HCT116 (cell line): Measurements from ENCODE around the gene ENDOD1. TPM values are rescaled to one million over a fixed set of nuclear protein-coding genes. Genes with fewer than 3 reads are reported as not detected.
A peak's percentile ranks its signal among the peaks of the same experiment; 100 is the strongest.

Source experiments
- ATAC-seq: fragments of 200-7000 bp; cut with Tn5 transposase; 2 replicates; pipeline ENCODE4 v1.9.1; 2020; ENCODE audit warnings: mild to moderate bottlenecking, moderate library complexity
- BruUV-seq: library from RNA; stranded (reverse); fragments of 400-500 nt; replicated peaks from 2 replicates; lab custom pipeline; 2021; lab: Mats Ljungman, UMichigan
- CTCF ChIA-PET: fragments of 300-600 bp; sonication (Branson Sonifier 250); formaldehyde crosslinking; loops from one replicate; lab custom pipeline; 2021; ENCODE audit warnings: antibody characterized with exemption; lab: Charles Lee
- POLR2A ChIA-PET: fragments of 300-600, 350-600 bp; sonication (Branson Sonifier 250); formaldehyde crosslinking; loops from one replicate; lab custom pipeline; 2021; ENCODE audit warnings: antibody characterized with exemption; lab: Charles Lee
- RAD21 ChIA-PET, 2 experiments: fragments of 300-600 bp; sonication (Branson Sonifier 250); formaldehyde crosslinking; loops; one replicate each; lab custom pipeline; 2023; ENCODE audit warnings: low total read pairs in 2 of 2; ENCODE audit not compliant: uncharacterized antibody in 2 of 2, unreplicated experiment in 2 of 2, low non-redundant PET in 1 of 2; lab: Charles Lee
- DNase-seq: peaks from one replicate; pipeline ENCODE4 v3.0.0-alpha.2; 2010; ENCODE audit warnings: low read depth, low spot score
- H2AFZ ChIP-seq: fragments of 200-600 bp; shearing (Covaris generic), sonication (generic); 2 replicates; pipeline ENCODE4 v1.6.1; 2017; ENCODE audit warnings: low read depth, mixed run types, mixed read lengths, antibody characterized with exemption, low read length; ENCODE audit not compliant: poor library complexity, severe bottlenecking
- H3K27ac ChIP-seq: 2 replicates; pipeline ENCODE4 v1.5.1; 2012; ENCODE audit warnings: low read depth, low read length
- H3K27me3 ChIP-seq: fragments of 200-600 bp; sonication (generic); 2 replicates; pipeline ENCODE4 v1.6.1; 2016; ENCODE audit warnings: mixed run types, low read length, mixed read lengths; ENCODE audit not compliant: insufficient read depth
- H3K36me3 ChIP-seq, 2 experiments: fragments of 200-500 bp in 1 of 2; fragments of 200-600 bp in 1 of 2; sonication (Bioruptor generic) in 1 of 2; sonication (generic) in 1 of 2; 2 replicates each; pipeline versions ENCODE4 v1.5.1 to v1.6.1; 2014 to 2016; ENCODE audit warnings: low read length in 2 of 2, inconsistent platforms in 1 of 2, mixed read lengths in 1 of 2, mixed run types in 1 of 2; ENCODE audit not compliant: insufficient read depth in 2 of 2, control insufficient read depth in 1 of 2
- H3K4me1 ChIP-seq, 2 experiments: fragments of 200-600 bp in 1 of 2; sonication (generic) in 1 of 2; 2 replicates each; pipeline versions ENCODE4 v1.5.1 to v1.6.1; 2012 to 2017; ENCODE audit warnings: low read length in 2 of 2, inconsistent platforms in 1 of 2, mild to moderate bottlenecking in 1 of 2, mixed read lengths in 1 of 2, mixed run types in 1 of 2, moderate library complexity in 1 of 2; ENCODE audit not compliant: insufficient read depth in 2 of 2, control insufficient read depth in 1 of 2
- H3K4me2 ChIP-seq: fragments of 200-600 bp; sonication (generic); 2 replicates; pipeline ENCODE4 v1.6.1; 2017; ENCODE audit warnings: mixed run types, low read length, mixed read lengths
- H3K4me3 ChIP-seq, 2 experiments: fragments of 200-600 bp in 1 of 2; sonication (generic) in 1 of 2; replicated peaks in 1 of 2; 2 replicates each; pipeline ENCODE4 v1.5.1; 2011 to 2016; ENCODE audit warnings: low read length in 2 of 2, control low read depth in 1 of 2, low read depth in 1 of 2, mild to moderate bottlenecking in 1 of 2, mixed read lengths in 1 of 2, mixed run types in 1 of 2
- H3K79me2 ChIP-seq: fragments of 200-600 bp; sonication (generic); 2 replicates; pipeline ENCODE4 v1.6.1; 2017; ENCODE audit warnings: mild to moderate bottlenecking, mixed run types, low read length, moderate library complexity, mixed read lengths; ENCODE audit not compliant: insufficient read depth
- H3K9ac ChIP-seq: fragments of 200-600 bp; sonication (generic); 2 replicates; pipeline ENCODE4 v1.6.1; 2016; ENCODE audit warnings: low read length, mixed read lengths
- H3K9me2 ChIP-seq: fragments of 200-600 bp; sonication (generic), shearing (Covaris generic); 2 replicates; pipeline ENCODE4 v1.6.1; 2017; ENCODE audit warnings: mixed run types, mild to moderate bottlenecking, moderate library complexity; ENCODE audit not compliant: insufficient read depth
- H3K9me3 ChIP-seq, 2 experiments: fragments of 200-500 bp in 1 of 2; fragments of 200-600 bp in 1 of 2; sonication (Bioruptor generic) in 1 of 2; sonication (generic) in 1 of 2; 2 replicates each; pipeline ENCODE4 v1.6.1; 2014 to 2017; ENCODE audit warnings: low read length in 2 of 2, mixed read lengths in 2 of 2, inconsistent platforms in 1 of 2, low read depth in 1 of 2, mild to moderate bottlenecking in 1 of 2, mixed run types in 1 of 2, moderate library complexity in 1 of 2; ENCODE audit not compliant: control insufficient read depth in 1 of 2, insufficient read depth in 1 of 2
- H4K20me1 ChIP-seq: fragments of 200-600 bp; sonication (generic), shearing (Covaris generic); 2 replicates; pipeline ENCODE4 v1.6.1; 2017; ENCODE audit warnings: mixed run types, mild to moderate bottlenecking, moderate library complexity; ENCODE audit not compliant: insufficient read depth
- CBX3 ChIP-seq: IDR thresholded peaks from 2 replicates; pipeline ENCODE4 v1.6.1; 2012; ENCODE audit warnings: low read depth
- CTCF ChIP-seq, 3 experiments: fragments of 200-600 bp in 1 of 3; sonication (generic) in 1 of 3; IDR thresholded peaks in 2 of 3; conservative IDR thresholded peaks in 1 of 3; 2 replicates each; pipeline ENCODE4 v1.5.1; 2012 to 2017; ENCODE audit warnings: low read depth in 2 of 3, low read length in 2 of 3, antibody characterized with exemption in 1 of 3, borderline replicate concordance in 1 of 3, control low read depth in 1 of 3, mild to moderate bottlenecking in 1 of 3, mixed read lengths in 1 of 3, mixed run types in 1 of 3, moderate library complexity in 1 of 3; ENCODE audit not compliant: insufficient read depth in 1 of 3
- EGR1 ChIP-seq: IDR thresholded peaks from 2 replicates; pipeline ENCODE4 v1.6.1; 2012; ENCODE audit warnings: low read depth
- ELF1 ChIP-seq: IDR thresholded peaks from 2 replicates; pipeline ENCODE4 v1.6.1; 2012; ENCODE audit warnings: low read depth, borderline replicate concordance
- EZH2 ChIP-seq: fragments of 200-600 bp; sonication (generic); IDR thresholded peaks from 2 replicates; pipeline ENCODE4 v1.6.1; 2017; ENCODE audit warnings: antibody characterized with exemption, mixed run types
- EZH2phosphoT487 ChIP-seq: fragments of 200-600 bp; IDR thresholded peaks from 2 replicates; pipeline ENCODE4 v1.6.1; 2018; ENCODE audit warnings: antibody characterized with exemption, borderline replicate concordance
- FOSL1 ChIP-seq: IDR thresholded peaks from 2 replicates; pipeline ENCODE4 v1.6.1; 2012; ENCODE audit warnings: low read depth
- JUND ChIP-seq: IDR thresholded peaks from 2 replicates; pipeline ENCODE4 v1.6.1; 2012
- POLR2A ChIP-seq: IDR thresholded peaks from 2 replicates; pipeline ENCODE4 v1.7.0; 2011; ENCODE audit warnings: borderline replicate concordance; ENCODE audit not compliant: insufficient read depth, insufficient read length; ENCODE audit errors: extremely low read depth
- POLR2AphosphoS5 ChIP-seq: IDR thresholded peaks from 2 replicates; pipeline ENCODE4 v1.6.1; 2011; ENCODE audit warnings: mild to moderate bottlenecking, low read depth, low read length, moderate library complexity
- RAD21 ChIP-seq: IDR thresholded peaks from 2 replicates; pipeline ENCODE4 v1.6.1; 2012; ENCODE audit warnings: low read depth, mild to moderate bottlenecking
- SIN3A ChIP-seq: IDR thresholded peaks from 2 replicates; pipeline ENCODE4 v1.6.1; 2012; ENCODE audit warnings: low read depth
- SP1 ChIP-seq: IDR thresholded peaks from 2 replicates; pipeline ENCODE4 v1.6.1; 2012; ENCODE audit warnings: low read depth
- SRF ChIP-seq: IDR thresholded peaks from 2 replicates; pipeline ENCODE4 v1.6.1; 2012; ENCODE audit warnings: low read depth
- YY1 ChIP-seq: IDR thresholded peaks from 2 replicates; pipeline ENCODE4 v1.6.1; 2011; ENCODE audit warnings: low read length, low read depth, moderate library complexity, mild to moderate bottlenecking; ENCODE audit not compliant: insufficient replicate concordance; ENCODE audit errors: extremely low read depth
- ZFX ChIP-seq: fragments of 450-650 bp; IDR thresholded peaks from 2 replicates; pipeline ENCODE4 v1.6.1; 2017
- ZNF274 ChIP-seq: fragments of 200-500 bp; sonication (Bioruptor generic); IDR thresholded peaks from 2 replicates; pipeline ENCODE4 v1.6.1; 2014; ENCODE audit warnings: mild to moderate bottlenecking, low read depth, low read length, inconsistent platforms
- intact Hi-C: fragments of 100-400 bp; cut with micrococcal nuclease; formaldehyde crosslinking; loops from 2 replicates; pipeline ENCODE4 v1.10.0; 2022
- total RNA-seq: library from RNA; stranded (reverse); gene quantifications from one replicate; pipeline ENCODE4 v1.2.1, GENCODE V29; 2021; ENCODE audit not compliant: unreplicated experiment
- TF ChIP-seq, protein P1 (sequence below): IDR thresholded peaks from 2 replicates; pipeline ENCODE4 v1.6.1; 2012

ENDOD1 gene
- total RNA-seq, 1 experiment from 2014 or later = 33.6 TPM

- Histone ChIP-seq H4K20me1 (no peaks in the 10 kb centered on the region), H3K36me3 (no peaks in the 10 kb centered on the region), H3K79me2 (peaks cover 43% of the 10 kb centered on the region; the same call in 1 of the 2 replicates), H3K9ac (peak overlapping the region; percentile 4; the same call in 1 of the 2 replicates), H3K27ac (peak overlapping the region; percentile 57), H3K4me3 (no peak overlapping the region), H3K4me1 (peaks cover 52 to 71% of the 10 kb centered on the region in 2 experiments), H3K9me3 (no peaks in the 10 kb centered on the region), H3K4me2 (peak overlapping the region; percentile 91), H2AFZ (no peak overlapping the region), H3K9me2 (no peaks in the 10 kb centered on the region), H3K27me3 (no peaks in the 10 kb centered on the region)
- no TSS peak for BruUV-seq
- ATAC-seq (no peak), DNase-seq (no peak)
- CTCF ChIA-PET = interaction anchor here (1.7 to 4.3 kb wide), 2 partner anchors 9 to 26 kb away, joined by 6 to 23 read pairs; partner anchors contain the start of gene SRSF8
- POLR2A ChIA-PET = interaction anchor here (0.9 to 4.9 kb wide), 4 partner anchors 14 to 54 kb away, joined by 3 to 28 read pairs (median 4); partner anchors contain the start of gene SRSF8
- intact Hi-C loops = loop anchor here (2.0 kb wide), 1 partner anchor 25 kb away; no protein-coding TSS in a partner anchor
- RAD21 ChIA-PET = no interaction called here
- no peak for TF ChIP-seq SRF
Observed at GRCh38 chr11:95093548-95093947, 3.9 kb downstream of the ENDOD1 start.

DNA sequence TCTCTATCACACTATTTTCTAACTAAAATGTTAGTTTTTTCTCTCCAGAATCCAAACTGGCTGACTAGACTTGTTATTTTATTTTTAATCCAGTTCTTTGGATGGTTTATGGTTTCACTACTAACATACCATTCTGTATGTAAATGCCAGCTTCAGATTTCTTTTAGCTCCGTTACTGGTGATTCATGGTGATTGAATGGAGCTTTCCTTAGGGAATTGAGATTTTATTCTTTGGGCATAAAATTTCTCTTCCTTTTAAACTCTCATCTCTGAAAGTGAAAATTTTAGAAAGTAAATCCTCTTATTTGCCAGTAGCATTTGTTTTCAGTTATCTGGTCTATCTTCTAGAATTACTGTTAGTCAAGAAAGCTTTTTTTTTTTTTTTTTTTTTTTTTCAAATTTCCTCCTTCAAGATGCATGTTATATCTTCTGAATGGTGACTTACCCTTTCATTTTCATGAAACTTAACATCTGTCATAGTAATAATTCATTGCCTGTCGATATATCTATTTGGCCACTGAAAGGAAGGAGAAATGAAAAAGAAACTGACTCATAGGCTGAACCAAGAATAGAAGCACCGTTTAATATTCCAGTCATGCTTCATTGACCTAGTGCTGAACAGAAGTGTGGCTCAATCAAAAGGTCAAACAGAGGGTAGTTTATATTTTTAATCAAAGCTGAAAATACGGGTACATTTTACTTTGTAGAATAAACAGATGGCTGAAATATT lies 6.4 kb downstream of the ENDOD1 start:
- Histone ChIP-seq H3K9ac (no peak overlapping the region), H3K79me2 (peaks cover 51% of the 10 kb centered on the region; the same call in 1 of the 2 replicates), H3K36me3 (no peaks in the 10 kb centered on the region), H3K4me3 (peak overlapping the region in 1 of 2 experiments; percentile 5; a peak in 1 of 4 replicates), H3K27ac (peak overlapping the region; percentile 12; the same call in 1 of the 2 replicates), H2AFZ (no peak overlapping the region), H3K4me2 (peak overlapping the region; percentile 57), H3K9me3 (no peaks in the 10 kb centered on the region), H4K20me1 (no peaks in the 10 kb centered on the region), H3K27me3 (no peaks in the 10 kb centered on the region), H3K9me2 (no peaks in the 10 kb centered on the region), H3K4me1 (peaks cover 46 to 56% of the 10 kb centered on the region in 2 experiments)
- ATAC-seq (no peak), DNase-seq (no peak)
- ChIA-PET CTCF (no interaction called here), POLR2A (interaction anchor here (0.7 to 1.0 kb wide), 2 partner anchors 11 to 51 kb away, joined by 3 to 4 read pairs; no protein-coding TSS in a partner anchor), RAD21 (interaction anchor here in 1 of 2 experiments (0.7 kb wide), 1 partner anchor 41 kb away, joined by 8 read pairs; no protein-coding TSS in a partner anchor)
- intact Hi-C loops = no loop called here
- BruUV-seq = no TSS peak
- TF ChIP-seq, protein P1, sequence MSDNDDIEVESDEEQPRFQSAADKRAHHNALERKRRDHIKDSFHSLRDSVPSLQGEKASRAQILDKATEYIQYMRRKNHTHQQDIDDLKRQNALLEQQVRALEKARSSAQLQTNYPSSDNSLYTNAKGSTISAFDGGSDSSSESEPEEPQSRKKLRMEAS = 0 out of 2 replicates have a peak, but pooled peaks have one; percentile 52
- TF ChIP-seq ZFX (no peak), RAD21 (0 out of 2 replicates have a peak, but pooled peaks have one; percentile 17), ZNF274 (no peak), EZH2phosphoT487 (no peak), CBX3 (no peak), POLR2AphosphoS5 (peak; percentile 26; the same call in 1 of the 2 replicates), FOSL1 (peak; percentile 15; the same call in 1 of the 2 replicates), YY1 (no peak), SRF (0 out of 2 replicates have a peak, but pooled peaks have one; percentile 30), SIN3A (no peak), EGR1 (no peak), JUND (peak; percentile 59), POLR2A (no peak), ELF1 (no peak), SP1 (peak; percentile 66), CTCF (IDR thresholded peaks at IDR 0.05 in 2 of 3, conservative IDR thresholded peaks at IDR 0.05 in 1 of 3; ENCODE audit: borderline replicate concordance in 1 of 3, insufficient read depth in 1 of 3, low read depth in 2 of 3, low read length in 2 of 3) (no peak), EZH2 (no peak)
